Measurements from ENCODE around the gene TMEM156.
"Not testable (repeated sequence)": the region's sequence is repeated elsewhere in the genome, so short reads cannot be mapped to it uniquely, and the experiment has no call there.

The TMEM156 gene

DNA sequence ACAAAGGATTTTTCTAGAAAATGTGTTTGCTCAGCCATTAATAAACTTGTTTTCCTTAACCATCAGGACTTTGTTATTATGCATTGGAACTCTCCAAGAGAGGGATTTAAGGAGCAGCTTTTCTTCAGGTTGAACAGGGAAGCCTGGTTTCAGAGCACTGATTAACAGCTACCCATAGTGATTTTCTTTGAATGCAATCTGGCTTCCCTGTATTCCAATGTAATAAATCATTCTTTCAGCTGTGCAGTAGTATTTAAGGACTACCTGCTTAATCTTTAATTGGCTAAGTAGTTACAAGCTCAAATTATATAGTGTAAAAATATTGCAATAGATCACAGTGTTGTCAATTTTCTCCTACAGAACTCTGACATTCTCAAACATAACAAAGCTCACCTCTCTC lies 77.5 kb downstream of the TMEM156 start:
- no peak for DNase-seq

DNA sequence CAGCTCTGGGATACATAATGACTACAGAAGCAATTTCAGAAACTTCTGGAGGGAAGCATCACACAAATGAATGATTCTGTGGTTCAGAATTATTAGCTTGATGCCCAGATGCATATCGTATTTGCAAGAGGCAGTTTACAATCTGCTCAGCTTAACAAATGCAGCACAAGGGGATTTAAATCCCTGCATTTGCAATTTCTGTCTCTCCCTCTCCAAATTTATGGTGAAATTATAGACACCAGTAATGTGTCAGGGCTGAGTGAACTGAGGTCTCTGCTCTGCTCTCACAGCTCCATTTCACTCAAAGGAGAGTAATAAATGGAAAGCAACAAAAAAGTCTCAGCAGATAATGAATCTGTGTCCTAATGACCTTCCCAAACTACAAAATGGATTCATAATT lies 80.2 kb downstream of the TMEM156 start:
- DNase-seq, result no peak

GRCh38 chr4:38951598-38951997 lies 80.6 kb downstream of the TMEM156 start:
- DNase-seq, result no peak

- no peak for DNase-seq
These were observed 81.5 kb downstream of the TMEM156 start for GRCh38 chr4:38950734-38951133.

GRCh38 chr4:38950159-38950558 lies 82.0 kb downstream of the TMEM156 start:
- DNase-seq, result no peak

DNA sequence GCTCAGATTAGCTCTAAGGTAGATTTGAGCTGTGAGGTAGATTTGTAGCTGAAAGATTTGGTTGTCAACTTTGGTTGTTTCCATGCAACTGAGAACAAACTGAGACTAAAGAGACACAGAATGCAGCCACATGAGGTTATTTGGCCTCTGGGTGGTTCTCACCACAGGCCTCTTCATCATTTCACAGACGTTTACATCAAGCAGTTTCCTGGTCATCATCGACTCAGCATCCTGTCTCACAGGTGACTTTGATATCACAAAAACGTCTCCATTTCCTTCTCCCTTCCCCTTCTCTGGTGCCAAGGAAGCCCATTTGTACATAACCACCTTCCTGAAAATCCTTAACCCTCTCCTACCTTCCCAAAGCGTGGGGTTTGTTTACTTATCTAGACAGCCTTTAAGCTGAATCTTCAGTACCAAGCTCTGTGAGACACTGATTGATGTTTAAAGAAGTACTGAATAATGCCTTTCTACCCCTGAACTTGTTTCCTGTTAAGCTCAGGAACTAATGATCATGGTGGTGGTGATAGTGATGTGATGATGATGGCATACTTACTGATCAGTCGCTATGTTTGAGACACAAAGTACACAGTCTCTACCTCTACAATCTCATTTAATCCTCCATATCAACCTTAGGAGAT lies 82.7 kb downstream of the TMEM156 start:
- peak; percentile 13 for DNase-seq

DNA sequence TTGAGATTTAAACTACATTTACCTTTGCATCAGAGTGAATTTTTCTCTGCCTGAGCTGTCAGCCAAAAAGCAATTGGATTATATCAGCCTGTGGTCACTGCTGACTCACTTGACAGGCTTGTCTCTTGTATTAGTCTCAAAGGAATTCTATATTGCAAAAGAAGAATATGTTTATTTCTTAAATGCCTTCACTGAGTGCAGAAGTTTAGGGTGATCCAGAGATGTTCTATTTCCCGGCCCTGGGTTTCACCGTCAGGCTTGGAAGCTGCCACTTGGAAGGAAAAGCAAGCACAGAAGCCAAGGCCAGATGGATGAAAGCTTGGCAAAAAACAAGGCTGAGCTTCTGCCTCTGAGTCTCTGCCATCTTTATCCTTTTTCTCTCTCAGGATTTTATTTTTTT lies 83.7 kb downstream of the TMEM156 start:
- no peak for DNase-seq

DNA sequence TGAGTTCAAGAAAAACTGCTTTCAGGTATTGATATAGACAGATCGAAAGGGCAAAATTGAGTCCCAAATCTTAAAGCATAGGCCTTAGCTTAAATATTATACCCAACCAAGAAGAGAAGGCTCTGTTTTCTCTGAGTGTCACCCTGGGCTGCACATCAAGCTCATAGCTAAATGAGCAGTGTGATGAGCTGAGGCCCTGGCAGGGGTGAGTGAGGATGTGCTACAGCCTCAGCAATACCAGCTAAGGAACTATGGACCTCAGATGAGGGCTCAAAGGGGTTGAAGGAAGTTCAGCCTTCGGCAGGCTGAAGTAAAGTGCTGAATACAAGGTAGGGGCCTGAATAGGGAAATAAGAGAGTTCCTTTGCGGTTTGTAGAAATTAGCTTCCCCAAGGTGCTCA lies 85.3 kb downstream of the TMEM156 start:
- DNase-seq, result no peak

- no peak for DNase-seq
These were observed 87.8 kb downstream of the TMEM156 start for GRCh38 chr4:38944440-38944839.

GRCh38 chr4:38943343-38943742 lies 88.9 kb downstream of the TMEM156 start:
- no peak for DNase-seq

DNA sequence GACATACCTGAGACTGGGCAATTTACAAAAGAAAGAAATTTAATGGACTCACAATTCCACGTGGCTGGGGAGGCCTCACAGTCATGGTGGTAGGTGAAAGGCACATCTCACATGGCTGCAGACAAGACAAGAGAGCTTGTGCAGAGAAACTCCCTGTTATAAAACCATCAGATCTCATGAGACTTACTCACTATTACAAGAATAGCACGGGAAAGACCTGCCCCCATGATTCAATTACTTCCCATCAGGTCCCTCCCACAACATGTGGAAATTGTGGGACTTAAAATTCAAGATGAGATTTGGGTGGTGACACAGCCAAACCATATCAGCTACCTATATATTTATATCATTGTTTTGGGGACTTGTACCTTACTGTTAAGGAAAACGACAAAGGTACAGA lies 90.3 kb downstream of the TMEM156 start:
- DNase-seq, result not testable (repeated sequence)

GRCh38 chr4:38940476-38940875 lies 91.7 kb downstream of the TMEM156 start:
- no peak for DNase-seq

- DNase-seq, result no peak
These were observed 93.0 kb downstream of the TMEM156 start for GRCh38 chr4:38939165-38939564.

DNA sequence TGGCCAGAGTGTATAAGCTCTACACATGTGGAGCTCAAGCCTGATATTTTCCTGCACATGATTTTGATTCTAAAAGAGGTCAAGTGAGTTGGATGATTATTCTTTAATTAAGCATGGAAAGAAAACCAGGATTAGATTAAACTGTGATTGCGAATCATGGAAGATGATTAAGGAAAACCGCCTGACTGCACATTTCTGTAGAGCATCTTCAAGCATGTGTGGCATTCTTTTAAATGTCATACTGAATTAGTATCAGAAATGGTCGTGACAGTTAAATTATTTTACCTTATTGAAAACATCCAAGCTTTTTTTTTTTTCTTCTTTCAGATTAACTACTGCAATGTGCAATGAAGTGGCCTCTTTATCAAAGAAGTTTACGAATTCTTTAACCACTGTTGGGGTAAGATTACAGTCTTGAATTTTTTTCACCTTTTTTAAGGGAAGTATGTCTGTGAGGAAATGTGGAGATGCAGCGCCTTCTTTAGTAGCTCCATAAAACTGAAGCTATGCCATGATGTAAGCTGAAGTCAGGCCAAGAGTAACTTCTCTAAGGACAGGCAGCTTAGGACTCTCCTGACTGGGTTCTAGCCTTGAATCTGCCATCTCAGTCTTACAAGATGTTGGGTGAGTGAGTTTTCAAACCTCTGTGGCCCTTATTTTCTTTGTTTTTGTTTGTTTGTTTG lies 96.7 kb downstream of the TMEM156 start:
- DNase-seq, result no peak

- no peak for DNase-seq
These were observed 101.1 kb downstream of the TMEM156 start for GRCh38 chr4:38931125-38931524.

DNA sequence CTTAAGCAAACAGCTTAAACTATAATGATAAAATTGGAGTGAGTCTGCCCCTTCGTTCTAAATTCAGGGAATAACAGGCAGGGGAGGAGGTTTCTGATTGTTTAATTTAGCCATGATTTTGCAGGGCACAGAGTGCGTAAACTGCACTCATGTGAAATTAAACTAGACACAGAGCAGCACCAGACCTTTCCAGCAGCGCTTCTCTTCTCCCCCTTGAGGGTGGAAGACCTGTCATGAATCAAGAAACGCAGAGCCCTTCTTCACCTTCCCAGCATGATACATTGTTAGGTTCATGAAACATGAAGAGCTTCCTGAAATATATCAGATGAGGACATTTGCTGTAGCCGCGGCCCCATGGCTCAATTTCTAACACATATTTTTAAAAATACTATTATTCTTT lies 101.5 kb downstream of the TMEM156 start:
- DNase-seq, result no peak

- no peak for DNase-seq
These were observed 102.0 kb downstream of the TMEM156 start for GRCh38 chr4:38930204-38930603.

DNA sequence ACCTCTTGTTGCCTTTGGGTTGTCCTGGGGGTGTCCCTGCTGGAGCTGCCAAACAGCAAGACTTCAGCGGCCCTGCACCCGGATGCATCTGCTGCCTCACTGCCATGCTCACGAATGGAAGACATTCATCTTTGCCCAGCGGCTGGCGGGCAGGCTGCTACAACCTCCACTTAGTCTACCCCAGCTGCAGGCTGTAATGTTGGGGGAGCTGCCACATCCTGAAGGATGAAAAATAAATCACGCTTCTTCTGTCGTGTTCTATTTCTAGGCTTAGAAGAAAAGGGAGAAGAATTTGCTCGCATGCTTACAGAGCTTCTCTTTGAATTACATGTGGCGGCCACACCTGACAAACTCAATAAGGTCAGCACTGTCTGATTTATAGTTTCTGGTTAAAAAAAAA lies 103.2 kb downstream of the TMEM156 start:
- DNase-seq, result no peak

DNA sequence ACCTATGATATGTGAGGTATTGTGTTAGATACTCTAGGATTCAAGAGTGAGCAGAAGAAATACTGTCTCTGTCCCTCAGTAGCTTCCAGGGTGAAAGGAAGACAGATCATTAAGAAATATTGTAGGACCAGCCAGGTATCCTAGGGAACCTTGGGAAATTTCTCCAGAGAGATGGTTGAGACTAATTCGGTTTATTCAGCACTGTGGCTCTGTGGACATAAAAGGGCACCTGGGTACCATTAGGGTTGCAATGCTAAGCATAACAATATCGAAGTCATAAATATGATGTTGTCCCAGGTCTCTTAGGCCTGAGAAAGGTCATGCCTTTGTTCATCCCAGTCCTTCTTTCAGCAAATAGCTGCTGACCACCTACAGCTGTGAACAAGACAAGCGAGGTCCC lies 103.6 kb downstream of the TMEM156 start:
- DNase-seq, result no peak

DNA sequence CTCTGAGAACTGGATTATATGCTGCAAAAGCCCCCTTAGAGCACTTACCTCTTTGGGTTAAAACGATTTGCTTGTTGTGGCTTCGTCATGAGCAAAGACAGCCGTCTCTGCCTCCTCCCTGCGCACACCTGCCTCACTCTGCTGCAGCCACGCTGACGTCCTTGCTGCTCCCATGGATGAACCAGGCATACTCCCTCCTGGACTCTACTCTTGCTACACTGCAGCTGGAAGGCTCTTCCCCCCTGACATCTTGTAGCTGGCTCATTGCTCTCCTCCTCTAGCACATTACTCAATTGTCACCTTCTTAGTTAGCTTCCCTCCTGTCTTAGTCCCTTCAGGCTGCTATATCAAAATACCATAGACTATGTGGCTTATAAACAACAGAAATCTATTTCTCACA lies 105.3 kb downstream of the TMEM156 start:
- DNase-seq, result no peak

DNA sequence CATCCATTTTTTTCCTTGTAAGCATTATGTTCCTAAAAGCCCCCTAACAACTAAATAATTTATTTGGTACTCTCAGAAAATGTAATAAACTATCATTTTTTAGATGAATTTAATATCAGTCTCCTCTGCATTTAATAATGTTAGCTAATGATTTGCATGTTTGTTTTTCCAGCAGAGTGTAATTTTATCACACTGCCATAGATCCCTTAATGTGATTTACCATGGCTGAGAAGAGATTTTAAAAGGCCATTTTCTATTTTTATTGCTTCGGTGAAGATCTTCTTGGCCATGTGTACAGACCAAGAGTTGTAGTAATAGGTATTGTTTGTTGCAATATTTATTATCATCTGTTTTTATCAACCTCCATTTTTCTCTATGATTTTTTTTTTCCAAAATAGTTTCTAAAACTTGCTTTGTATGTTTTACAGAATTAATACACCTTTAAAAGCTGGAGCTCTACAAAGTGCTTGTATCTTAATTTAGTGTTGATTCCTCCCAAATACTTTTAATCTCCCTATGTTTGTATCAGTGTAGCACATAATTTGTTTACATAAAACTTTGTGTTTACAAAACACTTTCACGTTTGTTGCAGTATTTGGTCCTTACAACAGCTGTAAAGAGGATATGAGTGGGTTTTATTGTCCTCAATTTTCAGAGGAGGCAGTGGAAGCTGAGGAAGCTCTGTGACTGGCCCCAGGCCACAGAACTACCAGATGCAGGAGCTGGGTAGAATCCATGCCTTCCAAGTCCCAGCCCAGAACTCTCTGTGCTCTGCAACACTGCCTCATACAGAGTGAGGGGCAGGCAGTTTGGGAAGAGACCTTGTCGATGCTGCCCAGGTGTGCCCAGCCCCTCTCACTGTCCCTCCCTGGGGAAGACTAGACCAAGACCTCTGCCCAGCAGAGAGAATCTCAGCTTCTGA lies 106.5 kb downstream of the TMEM156 start:
- no peak for DNase-seq

DNA sequence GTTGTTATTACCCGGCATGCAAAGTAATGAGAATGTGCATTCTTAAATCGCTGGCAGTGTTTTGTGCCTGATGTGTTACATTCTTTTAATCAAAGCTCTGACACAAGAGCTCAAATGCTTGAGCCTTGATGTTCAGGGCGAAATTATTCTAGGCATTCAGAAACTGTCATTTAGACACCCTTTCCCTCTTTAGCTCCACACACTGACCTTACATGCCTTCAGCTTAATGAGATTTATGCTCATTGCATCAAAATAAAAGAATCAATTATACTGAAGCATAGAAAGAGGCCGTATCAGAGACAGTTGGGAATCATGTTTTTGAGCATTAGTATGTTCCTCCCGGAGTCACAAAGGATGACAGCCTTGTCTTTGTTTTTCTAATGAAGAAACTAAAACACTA lies 107.9 kb downstream of the TMEM156 start:
- no peak for DNase-seq

GRCh38 chr4:38923746-38924145 lies 108.5 kb downstream of the TMEM156 start:
- DNase-seq, result no peak

DNA sequence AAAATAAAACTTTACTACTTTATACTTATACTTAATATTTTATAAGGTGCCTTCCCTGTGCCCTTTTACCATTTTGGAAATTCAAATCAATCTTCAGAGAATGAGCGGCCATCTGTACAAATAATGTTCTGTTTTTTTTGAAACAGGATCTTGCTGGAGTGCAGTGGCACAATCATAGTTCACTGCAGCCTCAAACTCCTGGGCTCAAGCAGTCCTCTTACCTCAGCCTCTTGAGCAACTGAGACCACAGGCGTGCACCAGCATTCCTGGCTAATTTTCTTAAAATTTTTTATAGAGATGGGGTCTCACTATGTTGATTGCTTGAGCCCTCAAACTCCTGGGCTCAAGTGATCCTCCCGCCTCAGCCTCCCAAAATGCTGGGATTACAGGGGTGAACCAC lies 111.1 kb downstream of the TMEM156 start:
- DNase-seq, result no peak
